IMR-90 (cell line): Measurements from ENCODE around the gene METTL22. TPM values are rescaled to one million over a fixed set of nuclear protein-coding genes. Genes with fewer than 3 reads are reported as not detected.

Source experiments
- ATAC-seq: fragments of 200-7000 bp; cut with Tn5 transposase; 2 replicates; pipeline ENCODE4 v1.9.1; 2020; ENCODE audit warnings: low read depth, mild to moderate bottlenecking, moderate library complexity
- BruUV-seq: library from RNA; stranded (reverse); fragments of 400-500 nt; replicated peaks from 2 replicates; lab custom pipeline; 2021; lab: Mats Ljungman, UMichigan
- CTCF ChIA-PET: fragments of 300-600 bp; formaldehyde crosslinking; extraction: SDS; loops from one replicate; lab custom pipeline; 2021; ENCODE audit warnings: antibody characterized with exemption; lab: Yijun Ruan, JAX
- POLR2A ChIA-PET: fragments of 300-600 bp; sonication (Branson Sonifier 250); formaldehyde crosslinking; loops from one replicate; lab custom pipeline; 2022; ENCODE audit warnings: antibody characterized with exemption; ENCODE audit not compliant: unreplicated experiment; lab: Charles Lee
- DNase-seq: peaks from one replicate; pipeline ENCODE4 v3.0.0; 2013
- H2AFZ ChIP-seq: replicated peaks from 2 replicates; pipeline ENCODE3; 2013; ENCODE audit warnings: low read length, mild to moderate bottlenecking; ENCODE audit not compliant: poor library complexity
- H2AK5ac ChIP-seq: 2 replicates; pipeline ENCODE4 v1.6.1; 2013; ENCODE audit warnings: low read depth, low read length, inconsistent platforms
- H2AK9ac ChIP-seq: replicated peaks from 2 replicates; pipeline ENCODE3; 2013; ENCODE audit warnings: mild to moderate bottlenecking, low read depth, low read length, moderate library complexity; ENCODE audit not compliant: poor library complexity
- H2BK120ac ChIP-seq: 2 replicates; pipeline ENCODE4 v1.6.1; 2013; ENCODE audit warnings: low read depth, low read length, inconsistent platforms
- H2BK15ac ChIP-seq: 3 replicates; pipeline ENCODE4 v1.6.1; 2013; ENCODE audit warnings: low read depth, low read length, inconsistent platforms
- H2BK20ac ChIP-seq: 2 replicates; pipeline ENCODE4 v1.6.1; 2013; ENCODE audit warnings: low read depth, mild to moderate bottlenecking, inconsistent platforms, low read length, moderate library complexity
- H2BK5ac ChIP-seq: 2 replicates; pipeline ENCODE4 v1.6.1; 2013; ENCODE audit warnings: mild to moderate bottlenecking, low read depth, low read length, inconsistent platforms; ENCODE audit not compliant: poor library complexity, severe bottlenecking
- H3K14ac ChIP-seq: replicated peaks from 2 replicates; pipeline ENCODE4 v1.6.1; 2013; ENCODE audit warnings: low read depth, low read length, inconsistent platforms
- H3K18ac ChIP-seq: 2 replicates; pipeline ENCODE4 v1.6.1; 2013; ENCODE audit warnings: low read depth, low read length, control low read depth
- H3K23ac ChIP-seq: 2 replicates; pipeline ENCODE4 v1.6.1; 2013; ENCODE audit warnings: low read depth, low read length, inconsistent platforms
- H3K27ac ChIP-seq: 2 replicates; pipeline ENCODE4 v1.5.1; 2013; ENCODE audit warnings: mild to moderate bottlenecking, control low read depth, low read length; ENCODE audit not compliant: insufficient read depth
- H3K27me3 ChIP-seq: 2 replicates; pipeline ENCODE4 v1.6.1; 2013; ENCODE audit warnings: low read length; ENCODE audit not compliant: control insufficient read depth, insufficient read depth
- H3K36me3 ChIP-seq: 2 replicates; pipeline ENCODE4 v1.6.1; 2013; ENCODE audit warnings: low read length, mixed read lengths; ENCODE audit not compliant: control insufficient read depth, insufficient read depth
- H3K4ac ChIP-seq: 2 replicates; pipeline ENCODE4 v1.6.1; 2013; ENCODE audit warnings: low read depth, low read length, inconsistent platforms
- H3K4me1 ChIP-seq: 2 replicates; pipeline ENCODE4 v1.6.1; 2013; ENCODE audit warnings: low read length, mixed read lengths; ENCODE audit not compliant: control insufficient read depth, insufficient read depth
- H3K4me2 ChIP-seq: 2 replicates; pipeline ENCODE4 v1.6.1; 2013; ENCODE audit warnings: low read depth, mild to moderate bottlenecking, control low read depth, low read length, moderate library complexity
- H3K4me3 ChIP-seq: 2 replicates; pipeline ENCODE4 v1.5.1; 2013; ENCODE audit warnings: low read depth, mild to moderate bottlenecking, control low read depth, low read length, moderate library complexity; ENCODE audit not compliant: insufficient read depth
- H3K56ac ChIP-seq: 2 replicates; pipeline ENCODE4 v1.6.1; 2013; ENCODE audit warnings: low read length, inconsistent platforms; ENCODE audit not compliant: insufficient read depth; ENCODE audit errors: extremely low read depth
- H3K79me1 ChIP-seq, 2 experiments: 2 replicates each; pipeline ENCODE4 v1.6.1; 2013; ENCODE audit warnings: low read length in 2 of 2, inconsistent platforms in 1 of 2, low read depth in 1 of 2
- H3K9ac ChIP-seq: 2 replicates; pipeline ENCODE4 v1.6.1; 2013; ENCODE audit warnings: low read depth, low read length, control low read depth
- H3K9me1 ChIP-seq: 2 replicates; pipeline ENCODE4 v1.6.1; 2013; ENCODE audit warnings: low read length, inconsistent platforms; ENCODE audit not compliant: insufficient read depth
- H3K9me3 ChIP-seq: 2 replicates; pipeline ENCODE4 v1.6.1; 2013; ENCODE audit warnings: low read length; ENCODE audit not compliant: control insufficient read depth, insufficient read depth
- H4K20me1 ChIP-seq: 2 replicates; pipeline ENCODE4 v1.6.1; 2013; ENCODE audit warnings: low read length, inconsistent platforms; ENCODE audit not compliant: insufficient read depth
- H4K5ac ChIP-seq: 2 replicates; pipeline ENCODE4 v1.6.1; 2013; ENCODE audit warnings: mild to moderate bottlenecking, low read depth, low read length, control low read depth
- H4K8ac ChIP-seq, 2 experiments: 2 replicates each; pipeline ENCODE4 v1.6.1; 2013; ENCODE audit warnings: low read depth in 2 of 2, low read length in 2 of 2, control low read depth in 1 of 2, inconsistent platforms in 1 of 2
- H4K91ac ChIP-seq: 2 replicates; pipeline ENCODE4 v1.6.1; 2013; ENCODE audit warnings: low read depth, low read length, inconsistent platforms; ENCODE audit not compliant: insufficient read depth
- CEBPB ChIP-seq: IDR thresholded peaks from 2 replicates; pipeline ENCODE4 v1.6.1; 2012; ENCODE audit warnings: low read depth, low read length, improper control_type of control experiment
- CHD1 ChIP-seq: IDR thresholded peaks from 2 replicates; pipeline ENCODE4 v1.6.1; 2012; ENCODE audit warnings: low read depth, low read length, improper control_type of control experiment
- MAFK ChIP-seq: IDR thresholded peaks from 2 replicates; pipeline ENCODE4 v1.6.1; 2012; ENCODE audit warnings: low read depth, low read length, improper control_type of control experiment
- POLR2A ChIP-seq: IDR thresholded peaks from 2 replicates; pipeline ENCODE4 v1.6.1; 2012; ENCODE audit warnings: mild to moderate bottlenecking, low read depth, low read length
- RCOR1 ChIP-seq: IDR thresholded peaks from 2 replicates; pipeline ENCODE4 v1.6.1; 2012; ENCODE audit warnings: mild to moderate bottlenecking, low read length, improper control_type of control experiment; ENCODE audit not compliant: insufficient replicate concordance
- RFX5 ChIP-seq: IDR thresholded peaks from 2 replicates; pipeline ENCODE4 v1.8.0; 2012; ENCODE audit warnings: low read depth, mild to moderate bottlenecking, low read length, moderate library complexity
- WGBS, 2 experiments: methylation state at CpG; one replicate each; pipeline versions ENCODE4 v1.1.5 to v1.1.7; 2013; ENCODE audit warnings: missing lambda C conversion rate in 2 of 2; ENCODE audit not compliant: insufficient read length in 1 of 2; ENCODE audit errors: extremely low coverage in 2 of 2; 5-methylcytosine and 5-hydroxymethylcytosine counted together
- dilution Hi-C: fragments of 300-500 bp; cut with HindIII; formaldehyde crosslinking; loops from one replicate; pipeline ENCODE4 v1.14.3; 2018; ENCODE audit warnings: low sequenced_read_pairs; ENCODE audit not compliant: unreplicated experiment
- in situ Hi-C: fragments of 300-500 bp; cut with MboI; formaldehyde crosslinking; loops from 3 replicates; pipeline ENCODE4 v1.14.3; 2019; ENCODE audit warnings: low sequenced_read_pairs, inconsistent platforms, mixed read lengths
- intact Hi-C: fragments of 100-400 bp; cut with micrococcal nuclease; formaldehyde crosslinking; loops from 2 replicates; pipeline ENCODE4 v1.10.0; 2022
- polyA plus RNA-seq, 3 experiments: library from polyadenylated mRNA; depleted of rRNA; stranded (reverse); fragments of >200 nt; gene quantifications; 2 replicates each; pipeline ENCODE4 v1.2.3, GENCODE V29; 2012; ENCODE audit warnings: low replicate concordance in 1 of 3
- total RNA-seq: library from RNA; depleted of rRNA; stranded (reverse); fragments of >200 nt; gene quantifications from 2 replicates; pipeline ENCODE4 v1.2.3, GENCODE V29; 2012
- TF ChIP-seq, protein P1 (sequence below): fragments of 150-350 bp; IDR thresholded peaks from 2 replicates; pipeline ENCODE4 v1.6.1; 2017; ENCODE audit warnings: mild to moderate bottlenecking, antibody characterized with exemption, low read length, low read depth
- TF ChIP-seq, protein P2 (sequence below): conservative IDR thresholded peaks from 2 replicates; pipeline ENCODE4 v1.5.1; 2012; ENCODE audit warnings: mild to moderate bottlenecking, low read depth, low read length, improper control_type of control experiment
- TF ChIP-seq, protein P3 (sequence below): fragments of 150-350 bp; IDR thresholded peaks from 2 replicates; pipeline ENCODE4 v1.6.1; 2016; ENCODE audit warnings: low read depth, mild to moderate bottlenecking, low read length, moderate library complexity, borderline replicate concordance

Gene METTL22
- total and polyA plus RNA-seq, 2 of the 4 experiments (the other 2 are of a cell fraction): 27.2 to 51.2 TPM

DNA sequence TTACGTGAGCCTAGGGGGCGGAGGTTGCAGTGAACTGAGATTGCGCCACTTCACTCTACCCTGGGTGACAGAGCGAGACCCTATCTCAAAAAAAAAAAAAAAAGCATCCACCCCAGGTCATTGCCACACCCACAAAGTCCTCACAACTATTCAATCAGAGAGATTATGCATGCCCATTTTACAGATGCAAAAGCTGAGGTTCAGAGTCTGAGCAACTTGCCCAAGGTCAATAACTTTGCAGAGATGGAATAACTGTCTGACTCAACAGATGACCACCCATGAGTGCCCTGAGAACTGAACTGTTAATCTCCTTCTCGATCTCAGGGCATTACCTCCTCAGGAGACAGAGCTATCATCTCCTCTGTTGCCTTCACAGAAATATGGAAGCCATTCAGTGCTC lies 25.7 kb upstream of the METTL22 start:
- ChIA-PET CTCF (no interaction called here), POLR2A (interaction anchor here (0.9 kb wide), 1 partner anchor 12 kb away, joined by 5 read pairs; no protein-coding TSS in a partner anchor)
- no peak overlapping the region for H3K56ac ChIP-seq
- no peak overlapping the region for H4K91ac ChIP-seq
- no peak overlapping the region for H3K27ac ChIP-seq
- H2BK120ac ChIP-seq: no peak overlapping the region
- no peak overlapping the region for H3K14ac ChIP-seq
- in situ Hi-C loops: no loop called here
- H2AK9ac ChIP-seq: no peak overlapping the region
- dilution Hi-C loops: no loop called here
- H2BK15ac ChIP-seq: no peak overlapping the region
- no peak overlapping the region for H3K23ac ChIP-seq
- no peak overlapping the region for H3K18ac ChIP-seq
- no peaks in the 10 kb centered on the region for H3K4me1 ChIP-seq
- WGBS, 2 experiments: 65% methylated on average over 4 of the region's 5 CpGs; no CpG with 5 or more reads in 1 of the 2 experiments
- BruUV-seq: no TSS peak
- no peak overlapping the region for H2BK5ac ChIP-seq
- no peak overlapping the region for H3K4me3 ChIP-seq
- H3K4me2 ChIP-seq: no peak overlapping the region
- H3K9ac ChIP-seq: no peak overlapping the region
- no peak overlapping the region for H3K4ac ChIP-seq
- DNase-seq (no peak), ATAC-seq (no peak)
- TF ChIP-seq, protein P1, sequence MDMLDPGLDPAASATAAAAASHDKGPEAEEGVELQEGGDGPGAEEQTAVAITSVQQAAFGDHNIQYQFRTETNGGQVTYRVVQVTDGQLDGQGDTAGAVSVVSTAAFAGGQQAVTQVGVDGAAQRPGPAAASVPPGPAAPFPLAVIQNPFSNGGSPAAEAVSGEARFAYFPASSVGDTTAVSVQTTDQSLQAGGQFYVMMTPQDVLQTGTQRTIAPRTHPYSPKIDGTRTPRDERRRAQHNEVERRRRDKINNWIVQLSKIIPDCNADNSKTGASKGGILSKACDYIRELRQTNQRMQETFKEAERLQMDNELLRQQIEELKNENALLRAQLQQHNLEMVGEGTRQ: no peak
- TF ChIP-seq, protein P2, sequence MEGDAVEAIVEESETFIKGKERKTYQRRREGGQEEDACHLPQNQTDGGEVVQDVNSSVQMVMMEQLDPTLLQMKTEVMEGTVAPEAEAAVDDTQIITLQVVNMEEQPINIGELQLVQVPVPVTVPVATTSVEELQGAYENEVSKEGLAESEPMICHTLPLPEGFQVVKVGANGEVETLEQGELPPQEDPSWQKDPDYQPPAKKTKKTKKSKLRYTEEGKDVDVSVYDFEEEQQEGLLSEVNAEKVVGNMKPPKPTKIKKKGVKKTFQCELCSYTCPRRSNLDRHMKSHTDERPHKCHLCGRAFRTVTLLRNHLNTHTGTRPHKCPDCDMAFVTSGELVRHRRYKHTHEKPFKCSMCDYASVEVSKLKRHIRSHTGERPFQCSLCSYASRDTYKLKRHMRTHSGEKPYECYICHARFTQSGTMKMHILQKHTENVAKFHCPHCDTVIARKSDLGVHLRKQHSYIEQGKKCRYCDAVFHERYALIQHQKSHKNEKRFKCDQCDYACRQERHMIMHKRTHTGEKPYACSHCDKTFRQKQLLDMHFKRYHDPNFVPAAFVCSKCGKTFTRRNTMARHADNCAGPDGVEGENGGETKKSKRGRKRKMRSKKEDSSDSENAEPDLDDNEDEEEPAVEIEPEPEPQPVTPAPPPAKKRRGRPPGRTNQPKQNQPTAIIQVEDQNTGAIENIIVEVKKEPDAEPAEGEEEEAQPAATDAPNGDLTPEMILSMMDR: no peak
- TF ChIP-seq RFX5: no peak
- TF ChIP-seq, protein P3, sequence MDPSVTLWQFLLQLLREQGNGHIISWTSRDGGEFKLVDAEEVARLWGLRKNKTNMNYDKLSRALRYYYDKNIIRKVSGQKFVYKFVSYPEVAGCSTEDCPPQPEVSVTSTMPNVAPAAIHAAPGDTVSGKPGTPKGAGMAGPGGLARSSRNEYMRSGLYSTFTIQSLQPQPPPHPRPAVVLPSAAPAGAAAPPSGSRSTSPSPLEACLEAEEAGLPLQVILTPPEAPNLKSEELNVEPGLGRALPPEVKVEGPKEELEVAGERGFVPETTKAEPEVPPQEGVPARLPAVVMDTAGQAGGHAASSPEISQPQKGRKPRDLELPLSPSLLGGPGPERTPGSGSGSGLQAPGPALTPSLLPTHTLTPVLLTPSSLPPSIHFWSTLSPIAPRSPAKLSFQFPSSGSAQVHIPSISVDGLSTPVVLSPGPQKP: no peak
- TF ChIP-seq RCOR1: no peak
- TF ChIP-seq MAFK: no peak
- no peak for TF ChIP-seq CHD1
- no peak for TF ChIP-seq POLR2A
- no peak for TF ChIP-seq CEBPB
- intact Hi-C loops: no loop called here
- no peaks in the 10 kb centered on the region; the same call in 1 of the 2 replicates for H3K9me3 ChIP-seq
- H3K27me3 ChIP-seq: no peaks in the 10 kb centered on the region; the same call in 1 of the 2 replicates
- H3K36me3 ChIP-seq: no peaks in the 10 kb centered on the region
- H4K5ac ChIP-seq: no peak overlapping the region
- H4K20me1 ChIP-seq: no peaks in the 10 kb centered on the region
- no peak overlapping the region for H2AFZ ChIP-seq
- no peak overlapping the region for H2BK20ac ChIP-seq
- no peak overlapping the region for H4K8ac ChIP-seq
- no peaks in the 10 kb centered on the region for H3K79me1 ChIP-seq
- no peaks in the 10 kb centered on the region for H3K9me1 ChIP-seq
- H2AK5ac ChIP-seq: no peak overlapping the region
